Liver (tissue), 9 donors: ENCODE results near the gene ZNF821. TPM values are rescaled to one million over a fixed set of nuclear protein-coding genes. Genes with fewer than 3 reads are reported as not detected.

Experiments used
- DNase-seq: peaks from one replicate; pipeline ENCODE4 v3.0.0-alpha.2; 2017; ENCODE audit warnings: low spot score
- H3K27ac ChIP-seq, 2 donors: one replicate each; pipeline ENCODE4 v1.7.0; 2013; ENCODE audit warnings: inconsistent platforms in 2 of 2, low read length in 2 of 2, control low read depth in 1 of 2, low read depth in 1 of 2, mild to moderate bottlenecking in 1 of 2
- H3K27me3 ChIP-seq, 4 donors: one replicate each; pipeline versions ENCODE4 v1.6.1 to v1.7.0; 2013; ENCODE audit warnings: low read length in 3 of 4, inconsistent platforms in 1 of 4, mild to moderate bottlenecking in 1 of 4, moderate library complexity in 1 of 4; ENCODE audit not compliant: control insufficient read depth in 4 of 4, insufficient read depth in 4 of 4
- H3K36me3 ChIP-seq, 4 donors: one replicate each; pipeline versions ENCODE4 v1.6.1 to v1.7.0; 2013; ENCODE audit warnings: low read length in 3 of 4, mild to moderate bottlenecking in 3 of 4, low read depth in 1 of 4, moderate library complexity in 1 of 4; ENCODE audit not compliant: control insufficient read depth in 4 of 4, insufficient read depth in 3 of 4
- H3K4me1 ChIP-seq, 4 donors: one replicate each; pipeline versions ENCODE4 v1.6.1 to v1.7.0; 2013; ENCODE audit warnings: low read length in 3 of 4, mild to moderate bottlenecking in 3 of 4, moderate library complexity in 1 of 4; ENCODE audit not compliant: control insufficient read depth in 4 of 4, insufficient read depth in 4 of 4
- H3K4me3 ChIP-seq, 3 donors: one replicate each; pipeline versions ENCODE4 v1.6.1 to v1.7.0; 2013; ENCODE audit warnings: low read length in 3 of 3, control low read depth in 1 of 3, low read depth in 1 of 3, mild to moderate bottlenecking in 1 of 3
- H3K9ac ChIP-seq, 2 donors: one replicate each; pipeline ENCODE4 v1.7.0; 2013; ENCODE audit warnings: low read length in 2 of 2, mild to moderate bottlenecking in 2 of 2, moderate library complexity in 2 of 2, control low read depth in 1 of 2, low read depth in 1 of 2
- H3K9me3 ChIP-seq, 4 donors: one replicate each; pipeline versions ENCODE4 v1.6.1 to v1.7.0; 2013; ENCODE audit warnings: low read length in 3 of 4; ENCODE audit not compliant: control insufficient read depth in 4 of 4
- EGR1 ChIP-seq, 2 donors: IDR thresholded peaks; 2 replicates each; pipeline ENCODE4 v1.6.1; 2016 to 2018; ENCODE audit warnings: antibody characterized with exemption in 2 of 2, low read depth in 2 of 2
- FOXA1 ChIP-seq: IDR thresholded peaks from 2 replicates; pipeline ENCODE4 v1.6.1; 2016; ENCODE audit warnings: antibody characterized with exemption
- FOXA2 ChIP-seq: IDR thresholded peaks from 2 replicates; pipeline ENCODE4 v1.6.1; 2016; ENCODE audit warnings: antibody characterized with exemption
- GABPA ChIP-seq, 2 donors: IDR thresholded peaks in 1 of 2; conservative IDR thresholded peaks in 1 of 2; 2 replicates each; pipeline ENCODE4 v1.6.1; 2016; ENCODE audit warnings: antibody characterized with exemption in 2 of 2, mild to moderate bottlenecking in 1 of 2, moderate library complexity in 1 of 2
- HNF4G ChIP-seq: IDR thresholded peaks from 2 replicates; pipeline ENCODE4 v1.6.1; 2016; ENCODE audit warnings: antibody characterized with exemption
- JUND ChIP-seq, 2 donors: IDR thresholded peaks; 2 replicates each; pipeline ENCODE4 v1.6.1; 2016; ENCODE audit warnings: antibody characterized with exemption in 2 of 2
- NR2F2 ChIP-seq: IDR thresholded peaks from 2 replicates; pipeline ENCODE4 v1.6.1; 2016; ENCODE audit warnings: antibody characterized with exemption
- RAD21 ChIP-seq, 2 donors: IDR thresholded peaks; 2 replicates each; pipeline ENCODE4 v1.6.1; 2016; ENCODE audit warnings: antibody characterized with exemption in 2 of 2, mild to moderate bottlenecking in 2 of 2
- RXRA ChIP-seq, 2 donors: IDR thresholded peaks; 2 replicates each; pipeline ENCODE4 v1.6.1; 2017 to 2018; ENCODE audit warnings: antibody characterized with exemption in 2 of 2, mild to moderate bottlenecking in 1 of 2
- YY1 ChIP-seq: IDR thresholded peaks from 2 replicates; pipeline ENCODE4 v1.6.1; 2016; ENCODE audit warnings: antibody characterized with exemption, mild to moderate bottlenecking
- WGBS: extraction: QIAGEN DNeasy Blood & Tissue Kit; methylation state at CpG from one replicate; pipeline ENCODE4 v1.1.7; 2013; 5-methylcytosine and 5-hydroxymethylcytosine counted together
- polyA plus RNA-seq, 2 donors: library from polyadenylated mRNA; stranded (reverse) in 1 of 2; unstranded in 1 of 2; fragments of 200-250 nt in 1 of 2; fragments of >200 nt in 1 of 2; fragmentation: Nextera tagmentation in 1 of 2; extraction: Ambion mirVana in 1 of 2; gene quantifications; one replicate each; pipeline versions ENCODE4 v1.2.1 to v1.2.3, GENCODE V29; 2013 to 2015
- total RNA-seq, 2 donors: library from RNA; depleted of rRNA; stranded (reverse); fragments of >200 nt; gene quantifications; one replicate each; pipeline ENCODE4 v1.2.3, GENCODE V29; 2014
- TF ChIP-seq, protein P1 (sequence below): fragments of 150-350 bp; IDR thresholded peaks from 2 replicates; pipeline ENCODE4 v1.5.1; 2017; ENCODE audit warnings: improper control_type of control experiment, low read depth, low read length; ENCODE audit not compliant: missing input control
- TF ChIP-seq, protein P2 (sequence below): IDR thresholded peaks from 2 replicates; pipeline ENCODE4 v1.6.1; 2016; ENCODE audit warnings: antibody characterized with exemption
- TF ChIP-seq, protein P3 (sequence below): IDR thresholded peaks from 2 replicates; pipeline ENCODE4 v1.6.1; 2016; ENCODE audit warnings: antibody characterized with exemption
- TF ChIP-seq, protein P4 (sequence below): IDR thresholded peaks from 2 replicates; pipeline ENCODE4 v1.6.1; 2016; ENCODE audit warnings: antibody characterized with exemption, mild to moderate bottlenecking
- donor health status: healthy.
- donor health status: healthy.
- donor health status: healthy.
- donor health status: healthy.
- donor health status: healthy.

ZNF821 gene
- total and polyA plus RNA-seq, 4 donors, result 1.0 to 3.0 (median 2.0) TPM

DNA sequence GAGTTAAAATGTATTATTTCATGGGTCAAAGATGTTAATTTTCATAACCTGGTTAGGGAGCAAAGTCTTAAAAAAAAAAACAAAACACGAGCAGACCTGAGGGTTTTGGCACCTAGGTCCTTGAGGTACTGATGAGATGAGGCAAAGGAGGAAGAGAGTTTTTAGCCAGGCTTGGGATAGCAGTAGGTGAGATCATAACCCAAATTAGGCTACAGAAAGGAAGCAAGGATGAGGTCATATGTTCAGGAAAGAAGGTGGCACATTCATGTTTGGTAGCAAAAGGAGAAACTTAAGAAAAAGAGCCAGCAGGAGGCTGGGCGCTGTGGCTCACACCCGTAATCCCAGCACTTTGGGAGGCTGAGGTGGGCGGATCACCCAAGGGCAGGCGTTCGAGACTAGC, 35.4 kb downstream of the ZNF821 start:
- no peaks in the 10 kb centered on the region for H3K9me3 ChIP-seq
- H3K27me3 ChIP-seq, result no peaks in the 10 kb centered on the region
- TF ChIP-seq FOXA2, result no peak
- no peak for TF ChIP-seq NR2F2
- TF ChIP-seq EGR1 (IDR thresholded peaks at IDR 0.05; ENCODE audit: low read depth in 2 of 2), result no peak
- peaks cover 0 to 14% (median 13%) of the 10 kb centered on the region in 4 donors for H3K4me1 ChIP-seq
- H3K27ac ChIP-seq, result no peak overlapping the region
- no peak overlapping the region for H3K9ac ChIP-seq
- 94% methylated on average over 6 of the region's 6 CpGs for WGBS
- peaks cover 11 to 50% (median 26%) of the 10 kb centered on the region in 4 donors for H3K36me3 ChIP-seq
- DNase-seq, result no peak
- no peak overlapping the region for H3K4me3 ChIP-seq

DNA sequence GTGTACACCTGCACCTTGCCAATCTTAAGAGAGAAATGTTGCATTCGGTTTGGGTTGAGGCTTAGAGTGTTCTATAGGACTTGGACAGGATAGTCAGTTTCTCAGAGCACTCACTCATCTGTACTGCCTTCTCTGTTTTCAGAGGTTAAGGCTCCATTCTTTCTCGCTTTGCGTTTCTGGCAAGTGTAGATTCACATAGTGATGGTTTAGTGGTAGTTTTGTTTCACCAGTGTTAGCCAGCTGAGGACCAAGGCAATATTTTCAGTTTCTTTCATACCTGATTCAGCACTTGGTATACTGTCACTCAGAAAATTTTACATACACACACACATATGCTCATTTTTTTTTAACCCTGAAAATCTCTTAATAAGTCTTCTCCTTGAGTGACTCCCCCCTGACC, 36.9 kb downstream of the ZNF821 start:
- 60% methylated on average over 3 of the region's 3 CpGs for WGBS
- H3K27me3 ChIP-seq, result no peaks in the 10 kb centered on the region
- H3K4me1 ChIP-seq, result peaks cover 0 to 14% (median 13%) of the 10 kb centered on the region in 4 donors
- peak overlapping the region in 1 of 2 donors; percentile 80 for H3K9ac ChIP-seq
- no peaks in the 10 kb centered on the region for H3K9me3 ChIP-seq
- no peak overlapping the region for H3K27ac ChIP-seq
- H3K36me3 ChIP-seq, result peaks cover 9 to 42% (median 26%) of the 10 kb centered on the region in 4 donors
- TF ChIP-seq JUND (IDR thresholded peaks at IDR 0.05) (no peak), FOXA1 (no peak), EGR1 (IDR thresholded peaks at IDR 0.05; ENCODE audit: low read depth in 2 of 2) (no peak), GABPA (IDR thresholded peaks at IDR 0.05 in 1 of 2, conservative IDR thresholded peaks at IDR 0.05 in 1 of 2) (no peak), RXRA (IDR thresholded peaks at IDR 0.05) (no peak), YY1 (no peak), RAD21 (IDR thresholded peaks at IDR 0.05) (no peak), FOXA2 (no peak), HNF4G (no peak)
- TF ChIP-seq, protein P1, sequence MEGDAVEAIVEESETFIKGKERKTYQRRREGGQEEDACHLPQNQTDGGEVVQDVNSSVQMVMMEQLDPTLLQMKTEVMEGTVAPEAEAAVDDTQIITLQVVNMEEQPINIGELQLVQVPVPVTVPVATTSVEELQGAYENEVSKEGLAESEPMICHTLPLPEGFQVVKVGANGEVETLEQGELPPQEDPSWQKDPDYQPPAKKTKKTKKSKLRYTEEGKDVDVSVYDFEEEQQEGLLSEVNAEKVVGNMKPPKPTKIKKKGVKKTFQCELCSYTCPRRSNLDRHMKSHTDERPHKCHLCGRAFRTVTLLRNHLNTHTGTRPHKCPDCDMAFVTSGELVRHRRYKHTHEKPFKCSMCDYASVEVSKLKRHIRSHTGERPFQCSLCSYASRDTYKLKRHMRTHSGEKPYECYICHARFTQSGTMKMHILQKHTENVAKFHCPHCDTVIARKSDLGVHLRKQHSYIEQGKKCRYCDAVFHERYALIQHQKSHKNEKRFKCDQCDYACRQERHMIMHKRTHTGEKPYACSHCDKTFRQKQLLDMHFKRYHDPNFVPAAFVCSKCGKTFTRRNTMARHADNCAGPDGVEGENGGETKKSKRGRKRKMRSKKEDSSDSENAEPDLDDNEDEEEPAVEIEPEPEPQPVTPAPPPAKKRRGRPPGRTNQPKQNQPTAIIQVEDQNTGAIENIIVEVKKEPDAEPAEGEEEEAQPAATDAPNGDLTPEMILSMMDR, result no peak
- TF ChIP-seq, protein P2, sequence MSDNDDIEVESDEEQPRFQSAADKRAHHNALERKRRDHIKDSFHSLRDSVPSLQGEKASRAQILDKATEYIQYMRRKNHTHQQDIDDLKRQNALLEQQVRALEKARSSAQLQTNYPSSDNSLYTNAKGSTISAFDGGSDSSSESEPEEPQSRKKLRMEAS, result no peak
- TF ChIP-seq, protein P3, sequence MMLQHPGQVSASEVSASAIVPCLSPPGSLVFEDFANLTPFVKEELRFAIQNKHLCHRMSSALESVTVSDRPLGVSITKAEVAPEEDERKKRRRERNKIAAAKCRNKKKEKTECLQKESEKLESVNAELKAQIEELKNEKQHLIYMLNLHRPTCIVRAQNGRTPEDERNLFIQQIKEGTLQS, result no peak
- TF ChIP-seq, protein P4, sequence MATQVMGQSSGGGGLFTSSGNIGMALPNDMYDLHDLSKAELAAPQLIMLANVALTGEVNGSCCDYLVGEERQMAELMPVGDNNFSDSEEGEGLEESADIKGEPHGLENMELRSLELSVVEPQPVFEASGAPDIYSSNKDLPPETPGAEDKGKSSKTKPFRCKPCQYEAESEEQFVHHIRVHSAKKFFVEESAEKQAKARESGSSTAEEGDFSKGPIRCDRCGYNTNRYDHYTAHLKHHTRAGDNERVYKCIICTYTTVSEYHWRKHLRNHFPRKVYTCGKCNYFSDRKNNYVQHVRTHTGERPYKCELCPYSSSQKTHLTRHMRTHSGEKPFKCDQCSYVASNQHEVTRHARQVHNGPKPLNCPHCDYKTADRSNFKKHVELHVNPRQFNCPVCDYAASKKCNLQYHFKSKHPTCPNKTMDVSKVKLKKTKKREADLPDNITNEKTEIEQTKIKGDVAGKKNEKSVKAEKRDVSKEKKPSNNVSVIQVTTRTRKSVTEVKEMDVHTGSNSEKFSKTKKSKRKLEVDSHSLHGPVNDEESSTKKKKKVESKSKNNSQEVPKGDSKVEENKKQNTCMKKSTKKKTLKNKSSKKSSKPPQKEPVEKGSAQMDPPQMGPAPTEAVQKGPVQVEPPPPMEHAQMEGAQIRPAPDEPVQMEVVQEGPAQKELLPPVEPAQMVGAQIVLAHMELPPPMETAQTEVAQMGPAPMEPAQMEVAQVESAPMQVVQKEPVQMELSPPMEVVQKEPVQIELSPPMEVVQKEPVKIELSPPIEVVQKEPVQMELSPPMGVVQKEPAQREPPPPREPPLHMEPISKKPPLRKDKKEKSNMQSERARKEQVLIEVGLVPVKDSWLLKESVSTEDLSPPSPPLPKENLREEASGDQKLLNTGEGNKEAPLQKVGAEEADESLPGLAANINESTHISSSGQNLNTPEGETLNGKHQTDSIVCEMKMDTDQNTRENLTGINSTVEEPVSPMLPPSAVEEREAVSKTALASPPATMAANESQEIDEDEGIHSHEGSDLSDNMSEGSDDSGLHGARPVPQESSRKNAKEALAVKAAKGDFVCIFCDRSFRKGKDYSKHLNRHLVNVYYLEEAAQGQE, result no peak
- peak overlapping the region in 1 of 3 donors; percentile 89 for H3K4me3 ChIP-seq
- DNase-seq, result no peak
